GM12865 (cell line): Measurements from ENCODE around the gene MROH7.

ENCODE experiments used
- DNase-seq: peaks from one replicate; pipeline ENCODE4 v3.0.0; 2010; ENCODE audit warnings: low read depth
- H3K4me3 ChIP-seq: 2 replicates; pipeline ENCODE4 v1.5.1; 2011; ENCODE audit warnings: mild to moderate bottlenecking, low read depth, low read length, control low read depth
- CTCF ChIP-seq: IDR thresholded peaks from 2 replicates; pipeline ENCODE4 v1.5.1; 2011; ENCODE audit warnings: low read length, control low read depth, low read depth, inconsistent platforms; ENCODE audit not compliant: insufficient read depth; ENCODE audit errors: missing control alignments

MROH7 gene

GRCh38 chr1:54668567-54668966, 27.0 kb downstream of the MROH7 start:
- no peak overlapping the region for H3K4me3 ChIP-seq
- DNase-seq: no peak
- TF ChIP-seq CTCF: no peak

GRCh38 chr1:54671985-54672608, 30.5 kb downstream of the MROH7 start:
- H3K4me3 ChIP-seq: no peak overlapping the region
- peak; percentile 98 for TF ChIP-seq CTCF
- DNase-seq: peak; percentile 76

GRCh38 chr1:54678776-54679643, 37.4 kb downstream of the MROH7 start:
- H3K4me3 ChIP-seq: no peak overlapping the region
- no peak for DNase-seq
- TF ChIP-seq CTCF: no peak

- DNase-seq: no peak
- H3K4me3 ChIP-seq: no peak overlapping the region
- TF ChIP-seq CTCF: no peak
These were observed 38.1 kb downstream of the MROH7 start for GRCh38 chr1:54679706-54680105.

GRCh38 chr1:54680387-54680786, 38.8 kb downstream of the MROH7 start:
- H3K4me3 ChIP-seq: no peak overlapping the region
- no peak for DNase-seq
- TF ChIP-seq CTCF: no peak

GRCh38 chr1:54681358-54681757, 39.8 kb downstream of the MROH7 start:
- H3K4me3 ChIP-seq: no peak overlapping the region
- DNase-seq: no peak
- TF ChIP-seq CTCF: no peak

- DNase-seq: no peak
- TF ChIP-seq CTCF: no peak
- H3K4me3 ChIP-seq: no peak overlapping the region
These were observed 41.9 kb downstream of the MROH7 start for GRCh38 chr1:54683453-54683852.
